Vagina (tissue), 2 donors: ENCODE measurements around the gene SEPTIN8.

Source experiments
- CTCF ChIP-seq, 3 experiments: fragments of 450-650 bp in 2 of 3; fragments of 200-600 bp in 1 of 3; sonication (generic) in 1 of 3; IDR thresholded peaks; one replicate each; pipeline ENCODE4 v1.5.1; 2017 to 2019; ENCODE audit warnings: antibody characterized with exemption in 3 of 3, mild to moderate bottlenecking in 2 of 3, moderate library complexity in 2 of 3
- POLR2A ChIP-seq, 2 donors: fragments of 450-650 bp; IDR thresholded peaks; one replicate each; pipeline ENCODE4 v1.6.1; 2017; ENCODE audit warnings: antibody characterized with exemption in 2 of 2, mild to moderate bottlenecking in 2 of 2, moderate library complexity in 2 of 2

- TF ChIP-seq POLR2A (IDR thresholded peaks at IDR 0.05) (no peak), CTCF (IDR thresholded peaks at IDR 0.05) (no peak)
Measured at GRCh38 chr5:132765311-132766019, 11.6 kb downstream of the SEPTIN8 start.
